Measurements from ENCODE around the gene VPS37C. TPM values are rescaled to one million over a fixed set of nuclear protein-coding genes. Genes with fewer than 3 reads are reported as not detected.

VPS37C gene
- polyA plus RNA-seq, 2 of the 4 experiments (the other 2 are of a cell fraction): 8.9 to 11.3 TPM

- Histone ChIP-seq H3K4me2 (no peak overlapping the region), H3K9me3 (no peaks in the 10 kb centered on the region), H3K27ac (no peak overlapping the region), H3K4me3 (no peak overlapping the region), H3K4me1 (peaks cover 2% of the 10 kb centered on the region; the same call in 2 of the 3 replicates)
- WGBS (ENCODE audit: missing lambda C conversion rate): 78% methylated on average over 14 of the region's 16 CpGs
- FAIRE-seq: no peak
- no peak for ATAC-seq
- TF ChIP-seq PBX3 (IDR thresholded peaks at IDR 0.05) (no peak), JUNB (IDR thresholded peaks at IDR 0.05) (no peak), SMC3 (IDR thresholded peaks at IDR 0.05) (no peak)
- ChIA-PET POLR2A (no interaction called here), CTCF (interaction anchor here (0.8 to 2.1 kb wide), 3 partner anchors 14 to 16 kb away, joined by 3 to 7 read pairs (median 3); no protein-coding TSS in a partner anchor)
- DNase-seq (ENCODE audit: low read depth in 1 of 2, low spot score in 1 of 2): no peak
Measured at GRCh38 chr11:61144511-61145179, 16.6 kb downstream of the VPS37C start.

- FAIRE-seq: no peak
- no peak for ATAC-seq
- WGBS (ENCODE audit: missing lambda C conversion rate): 89% methylated on average over 1 of the region's 1 CpG
- TF ChIP-seq HEYL (CRISPR knock-in tag; IDR thresholded peaks at IDR 0.05) (no peak), RCOR1 (IDR thresholded peaks at IDR 0.05; ENCODE audit: low read depth, low read length) (no peak), EP300 (IDR thresholded peaks at IDR 0.05) (no peak), REST (IDR thresholded peaks at IDR 0.05) (no peak), HOXB5 (CRISPR knock-in tag; IDR thresholded peaks at IDR 0.05) (no peak), RAD21 (conservative IDR thresholded peaks at IDR 0.05 in 1 of 2, IDR thresholded peaks at IDR 0.05 in 1 of 2) (no peak), NFE2L2 (conservative IDR thresholded peaks at IDR 0.05; ENCODE audit: low read length) (no peak), ZNF302 (CRISPR knock-in tag; IDR thresholded peaks at IDR 0.05) (no peak), CEBPB (IDR thresholded peaks at IDR 0.05) (no peak), CHD2 (IDR thresholded peaks at IDR 0.05; ENCODE audit: low read length, partially characterized antibody) (no peak), MYC (IDR thresholded peaks at IDR 0.05; ENCODE audit: borderline replicate concordance, low read length) (no peak), CTCF (IDR thresholded peaks at IDR 0.05) (no peak), BCL3 (IDR thresholded peaks at IDR 0.05) (no peak), PBX3 (IDR thresholded peaks at IDR 0.05) (no peak), SREBF2 (IDR thresholded peaks at IDR 0.05) (no peak)
- Histone ChIP-seq H3K4me2 (no peak overlapping the region), H3K4me1 (no peaks in the 10 kb centered on the region), H3K9me3 (no peaks in the 10 kb centered on the region), H3K27ac (no peak overlapping the region), H3K4me3 (no peak overlapping the region)
- DNase-seq (ENCODE audit: low read depth in 1 of 2, low spot score in 1 of 2): no peak
- ChIA-PET POLR2A (no interaction called here), CTCF (interaction anchor here (0.6 to 1.1 kb wide), 4 partner anchors 8 to 798 kb away, joined by 3 to 7 read pairs (median 4); no protein-coding TSS in a partner anchor)
Measured at GRCh38 chr11:61142424-61142823, 18.8 kb downstream of the VPS37C start.
